SIG-M5 treated with dmso at 0.1 percent for 504 hours (cell line): ENCODE results near the gene NES.

Experiments used
- DNase-seq: peaks from one replicate; lab custom pipeline; 2025; ENCODE audit not compliant: unreplicated experiment; lab: John Stamatoyannopoulos, UW

NES gene, protein sequence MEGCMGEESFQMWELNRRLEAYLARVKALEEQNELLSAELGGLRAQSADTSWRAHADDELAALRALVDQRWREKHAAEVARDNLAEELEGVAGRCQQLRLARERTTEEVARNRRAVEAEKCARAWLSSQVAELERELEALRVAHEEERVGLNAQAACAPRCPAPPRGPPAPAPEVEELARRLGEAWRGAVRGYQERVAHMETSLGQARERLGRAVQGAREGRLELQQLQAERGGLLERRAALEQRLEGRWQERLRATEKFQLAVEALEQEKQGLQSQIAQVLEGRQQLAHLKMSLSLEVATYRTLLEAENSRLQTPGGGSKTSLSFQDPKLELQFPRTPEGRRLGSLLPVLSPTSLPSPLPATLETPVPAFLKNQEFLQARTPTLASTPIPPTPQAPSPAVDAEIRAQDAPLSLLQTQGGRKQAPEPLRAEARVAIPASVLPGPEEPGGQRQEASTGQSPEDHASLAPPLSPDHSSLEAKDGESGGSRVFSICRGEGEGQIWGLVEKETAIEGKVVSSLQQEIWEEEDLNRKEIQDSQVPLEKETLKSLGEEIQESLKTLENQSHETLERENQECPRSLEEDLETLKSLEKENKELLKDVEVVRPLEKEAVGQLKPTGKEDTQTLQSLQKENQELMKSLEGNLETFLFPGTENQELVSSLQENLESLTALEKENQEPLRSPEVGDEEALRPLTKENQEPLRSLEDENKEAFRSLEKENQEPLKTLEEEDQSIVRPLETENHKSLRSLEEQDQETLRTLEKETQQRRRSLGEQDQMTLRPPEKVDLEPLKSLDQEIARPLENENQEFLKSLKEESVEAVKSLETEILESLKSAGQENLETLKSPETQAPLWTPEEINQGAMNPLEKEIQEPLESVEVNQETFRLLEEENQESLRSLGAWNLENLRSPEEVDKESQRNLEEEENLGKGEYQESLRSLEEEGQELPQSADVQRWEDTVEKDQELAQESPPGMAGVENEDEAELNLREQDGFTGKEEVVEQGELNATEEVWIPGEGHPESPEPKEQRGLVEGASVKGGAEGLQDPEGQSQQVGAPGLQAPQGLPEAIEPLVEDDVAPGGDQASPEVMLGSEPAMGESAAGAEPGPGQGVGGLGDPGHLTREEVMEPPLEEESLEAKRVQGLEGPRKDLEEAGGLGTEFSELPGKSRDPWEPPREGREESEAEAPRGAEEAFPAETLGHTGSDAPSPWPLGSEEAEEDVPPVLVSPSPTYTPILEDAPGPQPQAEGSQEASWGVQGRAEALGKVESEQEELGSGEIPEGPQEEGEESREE (N-terminal part only)

DNA sequence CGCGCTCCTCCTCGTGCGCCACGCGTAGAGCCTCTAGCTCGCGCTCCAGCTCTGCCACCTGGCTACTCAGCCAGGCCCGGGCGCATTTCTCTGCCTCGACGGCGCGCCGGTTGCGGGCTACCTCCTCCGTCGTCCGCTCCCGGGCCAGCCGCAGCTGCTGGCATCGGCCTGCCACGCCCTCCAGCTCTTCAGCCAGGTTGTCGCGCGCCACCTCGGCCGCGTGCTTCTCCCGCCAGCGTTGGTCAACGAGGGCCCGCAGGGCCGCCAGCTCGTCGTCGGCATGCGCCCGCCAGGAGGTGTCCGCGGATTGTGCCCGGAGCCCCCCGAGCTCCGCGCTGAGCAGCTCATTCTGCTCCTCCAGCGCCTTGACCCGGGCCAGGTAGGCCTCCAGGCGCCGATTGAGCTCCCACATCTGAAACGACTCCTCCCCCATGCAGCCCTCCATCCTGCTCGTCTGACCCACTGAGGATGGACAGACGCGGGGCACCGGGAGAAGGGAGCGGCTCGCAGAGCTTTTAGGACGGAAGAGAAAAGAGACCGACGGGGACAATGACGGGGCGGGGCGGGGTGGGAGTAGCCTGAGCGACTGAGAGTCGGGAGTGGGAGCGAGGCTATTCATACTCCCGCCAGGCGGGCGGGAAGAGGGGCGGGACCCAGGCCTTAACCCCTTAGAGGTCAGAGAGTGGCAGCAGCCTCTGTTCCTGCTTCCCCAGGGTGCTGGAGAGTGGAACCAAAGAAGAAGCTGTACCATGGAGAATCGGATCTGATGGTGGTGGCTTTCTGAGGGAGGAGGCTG lies at the start of gene NES:
Gene NES (minus strand): TSS at position 588 of the 796 bp plus-strand sequence. CDS start 143 bp downstream, at position 445.
- no peak for DNase-seq

DNA sequence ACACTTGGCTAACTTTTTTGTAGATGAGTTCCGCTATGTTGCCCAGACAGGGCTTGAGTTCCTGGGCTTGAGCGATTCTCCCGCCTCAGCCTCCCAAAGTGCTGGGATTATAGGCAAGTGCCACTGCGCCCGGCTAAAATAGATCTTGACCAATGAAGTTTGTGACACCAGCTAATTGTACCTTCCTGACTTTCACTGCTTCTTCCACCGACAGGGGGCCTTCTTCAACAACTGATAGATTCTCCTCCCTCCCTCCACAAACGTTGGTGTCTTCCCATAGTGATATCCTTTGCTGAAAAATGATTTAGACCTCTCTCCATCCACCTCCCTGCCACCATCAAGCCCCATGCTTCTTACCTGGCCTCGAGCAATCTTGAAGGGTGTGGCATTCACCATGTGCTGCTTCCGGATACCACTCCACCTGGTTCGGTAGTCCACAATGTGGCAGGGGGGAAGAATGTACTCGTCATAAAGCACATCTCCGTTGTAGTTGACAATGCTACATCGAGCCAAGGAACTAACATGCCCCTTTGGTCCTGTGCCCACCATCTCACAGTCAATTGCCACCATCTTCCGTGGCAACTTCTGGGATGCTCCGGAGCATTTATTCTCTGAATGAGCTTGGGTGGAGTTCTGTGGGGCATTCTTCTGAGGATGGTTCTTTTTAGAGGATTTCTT lies 49.5 kb upstream of the NES start:
- DNase-seq = peak; percentile 91

DNA sequence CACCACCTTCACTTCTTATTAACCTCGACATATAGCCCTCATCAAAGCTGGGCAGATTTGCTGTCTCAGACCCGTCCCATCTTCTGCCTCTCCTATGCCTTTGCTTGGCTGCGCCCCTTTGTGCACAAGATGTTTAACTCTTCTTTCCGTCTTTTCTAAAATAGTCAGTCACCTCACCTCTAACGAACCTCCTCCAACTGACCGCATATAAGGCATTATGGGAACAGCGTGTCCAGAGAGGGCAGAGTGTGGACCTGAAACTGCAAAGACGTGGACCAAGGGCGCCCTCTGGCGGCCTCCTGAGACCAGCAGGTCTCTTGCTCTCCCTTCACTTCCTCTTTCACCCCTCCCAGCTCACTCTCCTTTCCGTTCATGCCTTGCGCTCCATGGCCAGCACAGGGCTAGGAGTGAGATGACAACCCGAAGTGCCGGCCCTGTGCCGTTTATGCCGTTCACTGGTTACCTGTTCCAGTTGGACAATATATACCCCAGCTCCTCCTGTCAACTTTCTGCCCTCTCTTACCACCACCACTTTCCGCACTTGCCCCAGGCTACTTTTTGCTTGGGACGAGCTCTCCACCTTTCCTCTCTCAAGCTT lies 48.6 kb upstream of the NES start:
- DNase-seq = peak; percentile 97

DNA sequence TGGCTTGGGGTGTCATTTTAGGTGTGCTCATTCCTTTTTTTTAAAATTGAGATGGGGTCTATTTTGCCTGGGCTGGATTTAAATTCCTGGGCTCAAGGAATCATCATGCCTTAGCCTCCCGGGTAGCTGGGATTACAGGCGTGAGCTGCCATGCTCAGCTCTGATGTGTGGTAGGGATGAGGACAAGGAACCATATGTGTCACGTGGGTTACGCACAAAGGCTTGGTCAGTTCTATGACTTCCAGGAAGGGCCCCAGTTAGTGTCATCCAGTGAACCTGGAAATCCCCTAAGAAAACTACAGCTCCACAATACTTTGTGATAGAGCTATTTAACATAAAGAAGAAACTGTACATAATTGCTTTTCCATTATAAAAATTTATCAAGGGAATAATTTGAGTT lies 44.3 kb upstream of the NES start:
- DNase-seq = no peak

DNA sequence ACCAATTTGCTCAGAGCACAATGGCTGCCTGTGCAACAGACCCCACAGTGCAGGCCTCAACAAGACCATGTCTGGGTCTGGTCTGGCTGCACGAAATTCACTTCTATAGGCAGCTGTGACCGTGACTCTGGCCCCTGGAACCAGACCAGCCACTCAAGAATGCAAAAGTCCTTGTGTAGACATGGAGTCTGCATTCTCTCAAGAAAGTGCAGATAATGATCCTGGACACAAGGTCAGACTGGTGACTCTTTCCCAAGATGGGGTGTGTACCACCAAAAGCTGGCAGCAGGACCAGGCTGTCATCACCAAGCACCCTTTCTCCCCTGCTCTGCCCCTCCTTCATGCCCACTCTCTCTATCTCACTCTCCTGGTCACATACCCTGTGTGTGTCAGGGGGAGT lies 43.9 kb upstream of the NES start:
- no peak for DNase-seq

DNA sequence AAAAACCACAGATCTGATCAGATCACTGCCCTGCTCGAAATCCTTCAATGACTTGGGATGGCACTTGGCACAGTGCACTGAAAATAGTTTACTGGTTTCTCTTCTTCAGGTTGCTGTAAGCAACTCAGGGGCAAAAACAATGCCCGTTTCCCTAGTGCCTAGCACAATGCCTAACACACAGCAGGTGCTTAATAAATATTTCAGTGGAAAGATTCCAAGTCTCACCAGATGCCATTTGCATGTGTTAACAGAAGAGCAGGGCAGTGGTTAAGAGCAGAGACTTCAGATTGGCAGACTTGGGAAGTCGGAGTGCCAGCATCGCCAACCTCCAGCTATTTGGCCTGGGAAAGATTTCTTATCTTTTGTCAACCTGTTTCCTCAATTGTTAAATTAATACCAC lies 40.1 kb upstream of the NES start:
- DNase-seq = no peak

DNA sequence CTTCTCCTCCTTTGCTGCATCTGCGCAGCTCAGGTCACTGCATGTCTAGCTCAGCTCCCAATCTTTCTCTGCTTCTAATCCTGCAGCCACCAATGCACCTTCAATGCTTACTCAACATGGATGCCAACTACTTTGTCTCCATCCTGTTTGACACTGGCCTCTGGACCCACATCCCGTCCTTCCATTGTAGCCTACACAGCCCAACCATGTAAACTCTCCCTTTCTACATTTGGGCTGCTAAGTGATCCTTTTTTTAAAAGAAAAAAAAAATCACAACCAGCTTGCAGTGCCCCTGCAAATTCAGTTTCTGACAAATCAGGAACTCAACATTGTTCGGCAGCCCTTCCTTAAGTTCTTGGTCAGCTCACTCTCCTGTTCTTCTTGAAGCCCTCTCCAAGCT lies 37.6 kb upstream of the NES start:
- no peak for DNase-seq

DNA sequence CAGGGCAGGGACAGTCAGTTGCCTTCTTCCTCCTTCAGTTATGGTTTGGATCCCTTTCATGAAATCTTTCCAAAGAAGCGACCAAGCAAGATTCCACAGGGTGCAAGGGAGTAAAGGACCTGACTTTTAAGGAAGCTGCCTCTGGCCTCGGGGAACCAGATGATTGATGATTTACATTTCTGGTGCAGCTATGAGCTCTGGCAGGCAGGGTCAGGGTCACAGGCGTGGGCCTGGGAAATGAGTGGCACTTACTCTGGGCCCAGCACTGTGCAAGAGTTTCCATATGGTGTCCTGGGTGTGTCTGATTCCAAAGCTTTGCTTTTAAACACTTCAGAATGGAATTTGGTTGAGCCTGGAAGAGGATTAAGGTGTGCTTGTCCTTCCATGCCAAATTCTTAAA lies 35.4 kb upstream of the NES start:
- no peak for DNase-seq

DNA sequence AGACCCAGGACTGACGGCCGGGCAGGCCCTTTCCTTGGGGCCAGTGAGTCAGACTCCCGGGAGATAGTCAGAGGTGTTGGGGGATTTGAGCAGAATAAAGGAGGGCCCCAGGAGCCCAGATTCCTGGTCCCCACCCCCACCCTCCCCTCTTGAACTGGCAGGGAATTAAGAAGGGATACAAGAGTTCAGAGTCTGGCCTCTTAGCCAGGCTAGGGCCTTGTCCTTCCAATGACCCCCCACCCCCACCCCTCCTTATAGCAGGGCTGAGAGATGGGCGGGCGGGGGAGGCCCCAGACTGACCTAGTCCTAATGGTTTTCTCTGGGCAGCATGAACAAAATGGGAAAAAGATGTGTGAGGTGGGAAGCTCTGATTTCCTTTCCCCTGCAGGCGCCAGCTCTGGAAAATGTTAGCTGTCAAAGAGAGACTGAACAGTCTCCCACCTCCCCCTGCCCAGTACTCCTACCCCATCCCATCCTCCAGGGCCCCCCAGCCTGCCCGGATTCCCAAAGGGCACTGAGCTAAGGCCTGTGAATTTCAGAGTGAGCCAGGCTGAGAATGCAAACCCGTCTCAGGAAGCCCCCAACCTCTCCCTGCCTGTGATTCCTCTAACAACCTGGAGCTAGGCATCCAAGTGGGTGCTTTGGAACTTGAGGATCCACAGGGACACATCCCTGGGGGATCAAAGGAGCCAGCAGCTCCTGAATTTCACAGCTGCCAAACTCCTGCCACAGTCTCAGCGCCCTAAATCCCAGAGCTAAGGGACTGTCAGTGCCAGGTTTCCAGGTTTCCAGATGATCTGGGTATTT lies 34.0 kb upstream of the NES start:
- no peak for DNase-seq

DNA sequence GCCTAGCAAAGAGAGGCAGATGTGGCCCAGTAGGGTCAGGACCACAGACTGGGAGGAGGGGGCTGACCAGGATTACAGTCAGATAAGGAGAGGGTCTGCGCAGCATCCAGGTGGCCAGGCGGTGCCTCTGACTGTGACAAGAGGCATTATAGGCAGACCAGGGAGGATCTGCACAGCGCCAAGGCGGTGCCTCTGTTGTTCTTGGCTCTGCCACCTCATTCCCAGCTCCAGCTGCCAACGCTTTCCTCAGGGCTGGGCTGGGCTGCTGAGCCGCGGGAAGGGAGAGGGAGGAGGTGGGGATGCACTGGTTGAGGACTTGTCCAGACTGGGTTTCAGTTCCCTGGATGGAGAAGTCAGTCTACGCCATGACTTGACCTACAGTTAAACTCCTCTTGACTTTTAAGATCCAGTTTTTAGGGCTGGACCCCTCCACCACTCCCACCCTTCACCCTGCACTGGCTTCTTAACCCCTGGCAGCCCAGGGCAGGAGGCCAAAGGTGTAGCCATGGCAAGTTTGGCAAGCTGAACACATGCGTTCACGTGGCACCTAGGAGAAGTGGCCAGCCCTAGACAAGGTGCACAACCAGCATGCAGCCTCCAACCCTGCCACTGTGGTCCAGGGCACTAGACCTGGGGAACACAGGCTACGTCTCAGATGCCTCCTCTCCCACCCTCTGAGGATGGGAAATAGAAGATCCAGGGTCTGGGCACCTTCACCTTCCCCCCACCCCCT lies 32.7 kb upstream of the NES start:
- DNase-seq = no peak

DNA sequence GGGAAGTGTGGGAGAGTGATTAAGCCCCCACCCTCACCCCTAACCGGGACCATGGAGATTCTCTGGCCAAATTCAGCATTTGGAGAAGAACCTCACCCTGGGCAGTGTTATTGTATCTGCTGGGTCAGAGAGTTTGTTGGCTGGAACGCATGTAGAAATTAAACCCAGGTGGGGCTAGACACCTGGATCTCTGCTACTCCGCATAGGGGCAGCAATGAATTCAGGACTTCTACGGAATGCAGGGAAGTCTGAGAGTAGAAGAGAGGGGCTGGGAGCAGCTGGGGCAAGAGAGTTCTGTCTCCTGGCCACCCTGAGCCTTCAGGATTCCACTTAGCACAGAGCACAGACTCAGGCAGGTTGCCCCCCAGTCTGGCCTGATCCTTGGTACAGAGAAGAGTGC lies 31.8 kb upstream of the NES start:
- DNase-seq = no peak

DNA sequence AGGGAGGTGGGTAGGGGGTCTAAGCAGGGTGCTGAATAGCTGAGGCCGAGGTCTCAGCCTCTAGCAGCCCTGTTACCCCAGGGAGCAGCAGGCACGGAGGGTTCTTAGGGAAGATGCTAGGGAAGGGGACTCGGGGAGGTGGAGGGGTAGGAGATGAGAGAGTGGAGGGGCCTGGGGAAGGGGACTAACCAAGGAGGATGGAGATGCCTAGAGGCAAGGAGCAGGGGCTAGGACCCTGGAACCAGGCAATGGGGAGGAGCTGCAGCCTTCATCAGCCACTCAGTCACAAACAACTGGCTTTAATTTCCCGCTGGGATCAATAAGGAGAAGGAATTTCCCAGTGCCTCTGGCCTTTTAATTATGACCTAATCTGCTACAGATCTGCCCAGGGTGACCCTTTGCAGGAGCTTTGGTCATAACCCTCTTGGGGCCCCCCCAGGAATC lies 31.0 kb upstream of the NES start:
- no peak for DNase-seq

DNA sequence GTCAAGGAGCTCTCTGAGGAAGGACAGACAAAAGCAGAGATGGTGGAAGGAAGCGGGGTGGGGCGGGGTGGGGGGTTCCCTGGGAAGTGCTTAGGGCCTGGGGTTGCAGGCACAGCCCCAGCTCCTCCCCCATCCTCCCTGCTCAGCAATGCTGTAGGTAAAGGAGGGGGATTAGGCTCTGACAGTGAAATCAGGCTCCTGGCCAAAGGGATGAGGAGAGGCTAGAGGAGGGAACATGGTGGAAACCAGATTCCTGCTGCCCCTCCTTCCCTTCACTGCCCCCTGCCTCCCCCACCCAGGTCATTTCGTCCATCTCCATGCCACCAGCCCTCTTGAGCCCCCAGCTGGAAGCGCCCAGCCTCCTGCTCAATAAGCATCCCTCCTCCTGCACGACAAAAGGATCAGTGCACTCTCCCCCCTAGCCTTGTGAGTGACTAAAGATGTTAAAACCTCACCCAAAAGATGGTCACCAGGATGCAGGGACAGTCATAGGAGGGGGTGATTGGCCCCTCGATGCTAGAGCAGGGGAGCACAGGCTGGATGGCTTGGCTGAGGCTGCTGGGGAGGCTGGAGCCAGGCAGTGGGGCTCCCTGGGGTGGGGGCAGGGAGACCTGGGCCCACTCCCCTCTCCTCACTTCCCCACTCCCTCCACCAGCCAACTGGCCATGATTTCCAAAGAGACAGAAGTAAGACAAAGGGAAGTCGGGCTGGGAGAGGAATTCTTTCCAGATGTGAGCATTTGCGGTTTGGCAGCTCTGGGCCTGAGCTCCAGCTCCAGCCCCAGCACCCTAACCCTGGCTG lies 30.4 kb upstream of the NES start:
- no peak for DNase-seq

DNA sequence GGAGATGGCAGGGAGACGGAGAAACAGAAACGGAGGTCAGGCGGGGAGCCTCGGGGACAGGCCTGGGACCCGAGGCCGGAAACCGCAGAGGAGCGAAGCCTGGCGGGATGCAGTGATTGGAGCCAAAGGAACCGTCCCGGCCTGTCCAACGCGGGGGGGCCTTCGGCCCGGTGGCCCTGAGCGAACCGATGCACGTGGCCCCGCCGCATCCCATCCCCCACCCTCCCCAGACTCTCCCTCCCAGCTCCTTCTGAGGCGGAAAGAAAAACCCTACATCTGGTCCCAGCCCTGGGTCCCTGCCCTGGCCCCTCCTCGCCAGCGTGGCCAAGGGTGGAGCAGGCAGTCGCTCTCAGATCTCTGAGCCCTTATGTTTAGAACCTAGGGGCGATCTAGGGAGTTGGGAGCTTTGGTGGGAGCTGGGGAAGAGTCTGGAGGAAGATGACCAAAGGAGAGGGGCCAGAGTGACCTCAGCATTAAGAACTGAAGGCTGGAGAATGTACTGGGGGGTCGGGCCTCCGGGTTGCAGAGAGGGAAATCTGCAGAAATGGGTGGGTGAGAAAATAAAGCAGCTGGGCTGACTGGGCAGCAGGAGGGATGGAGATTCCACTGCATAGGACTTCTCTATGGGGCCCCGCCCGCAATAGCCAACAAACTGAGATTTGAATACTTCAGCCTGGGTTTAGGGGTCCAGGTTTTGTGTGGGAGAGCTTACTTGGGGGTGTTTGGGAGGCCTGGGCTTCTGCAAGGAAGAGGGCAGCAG lies 29.6 kb upstream of the NES start:
- no peak for DNase-seq

DNA sequence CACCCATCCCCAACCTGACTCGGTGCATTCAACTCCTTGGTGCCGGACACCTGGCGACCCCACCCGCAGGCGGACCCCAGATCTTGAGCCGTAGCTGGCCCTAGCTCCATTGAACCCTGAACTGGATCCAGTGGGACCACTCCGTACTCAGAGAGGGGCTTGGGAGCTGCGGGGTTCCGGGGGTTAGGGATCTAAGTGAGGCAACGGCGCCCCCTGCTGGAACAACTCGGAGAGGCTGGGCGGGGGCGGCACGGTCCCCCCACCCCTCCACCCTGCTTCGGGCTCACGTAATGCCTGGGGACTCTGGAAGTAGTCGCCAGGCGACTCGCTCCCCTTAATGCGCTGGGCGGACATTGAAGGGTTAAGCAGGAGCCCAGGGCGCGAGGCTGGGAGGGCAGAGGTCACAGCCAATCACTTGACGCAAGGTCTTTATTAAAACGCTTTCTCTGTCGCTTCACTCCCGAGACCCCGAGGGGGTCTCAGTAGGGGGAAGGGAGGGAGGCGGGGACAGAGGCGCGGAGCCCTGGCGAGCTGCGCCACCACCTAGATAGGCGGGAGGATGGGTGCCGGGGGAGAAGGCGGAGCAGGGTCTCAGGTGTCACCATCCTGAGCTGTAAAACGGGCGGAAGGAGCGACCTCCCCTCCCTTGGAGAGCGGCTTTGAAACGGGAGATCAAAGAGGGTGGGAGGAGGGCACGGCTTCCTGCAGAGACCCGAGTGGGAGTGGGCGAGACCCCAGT lies 28.9 kb upstream of the NES start:
- DNase-seq = peak; percentile 33
